ENCODE results near the gene ZNF598.
"Not testable (repeated sequence)": the region's sequence is repeated elsewhere in the genome, so short reads cannot be mapped to it uniquely, and the experiment has no call there.

ZNF598 gene

DNA sequence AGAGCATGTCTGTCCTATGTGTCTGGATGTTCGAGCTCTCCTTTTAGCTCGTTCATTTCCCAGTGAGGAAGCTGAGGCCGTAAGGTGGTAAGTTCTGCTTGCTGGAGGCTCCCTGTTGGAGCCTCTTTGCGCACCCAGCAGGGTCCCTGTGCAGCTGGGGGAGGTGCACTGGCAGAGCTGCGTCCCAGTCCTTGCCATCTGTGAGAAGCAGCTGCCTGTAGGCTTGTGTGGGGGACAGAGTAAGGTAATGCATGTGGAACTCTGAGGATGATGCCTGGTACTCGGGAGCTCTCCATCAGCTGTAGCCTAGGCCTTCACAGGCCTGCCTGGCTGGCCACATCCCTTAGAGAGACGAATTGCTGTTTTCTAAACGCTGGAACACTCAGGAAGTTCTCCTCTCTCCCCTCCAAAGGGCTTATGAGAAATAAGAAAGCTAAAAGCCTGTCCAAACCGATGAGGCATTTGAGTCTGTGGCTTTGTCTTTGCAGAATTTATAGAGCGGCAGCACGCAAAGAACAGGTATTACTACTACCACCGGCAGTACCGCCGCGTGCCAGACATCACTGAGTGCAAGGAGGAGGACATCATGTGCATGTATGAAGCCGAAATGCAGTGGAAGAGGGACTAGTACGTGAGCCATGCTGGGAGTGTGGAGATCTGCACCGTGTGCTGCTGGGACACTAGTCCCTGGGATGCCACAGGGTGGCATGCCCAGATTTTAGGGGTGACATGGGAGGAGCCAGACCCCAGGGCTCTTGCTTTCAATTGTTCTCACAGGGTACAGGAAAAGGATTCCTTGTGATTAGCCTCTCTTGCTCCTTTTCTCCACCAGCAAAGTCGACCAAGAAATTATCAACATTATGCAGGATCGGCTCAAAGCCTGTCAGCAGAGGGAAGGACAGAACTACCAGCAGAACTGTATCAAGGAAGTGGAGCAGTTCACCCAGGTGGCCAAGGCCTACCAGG is 48.7 kb downstream of the ZNF598 start:
- Histone ChIP-seq H4K20me1 (ENCODE audit: insufficient read depth) (no peaks in the 10 kb centered on the region), H3K4me1 (ENCODE audit: low read depth, poor library complexity, severe bottlenecking) (peaks cover 19% of the 10 kb centered on the region), H3K27ac (no peak overlapping the region), H3K4me3 (IDR thresholded peaks at IDR 0.05; ENCODE audit: insufficient read depth, low read depth, low read length) (no peak overlapping the region), H3K9ac (no peak overlapping the region; the same call in 1 of the 2 replicates), H3K4me2 (peak overlapping the region; percentile 88), H3K27me3 (ENCODE audit: insufficient read depth, low read depth) (peaks cover 6% of the 10 kb centered on the region; the same call in 1 of the 2 replicates), H2AFZ (ENCODE audit: low read depth) (no peak overlapping the region), H3K79me2 (ENCODE audit: insufficient read depth, low read depth) (peaks cover 22% of the 10 kb centered on the region), H3K36me3 (ENCODE audit: insufficient read depth) (no peaks in the 10 kb centered on the region; the same call in 1 of the 2 replicates)
- TF ChIP-seq, protein P1, sequence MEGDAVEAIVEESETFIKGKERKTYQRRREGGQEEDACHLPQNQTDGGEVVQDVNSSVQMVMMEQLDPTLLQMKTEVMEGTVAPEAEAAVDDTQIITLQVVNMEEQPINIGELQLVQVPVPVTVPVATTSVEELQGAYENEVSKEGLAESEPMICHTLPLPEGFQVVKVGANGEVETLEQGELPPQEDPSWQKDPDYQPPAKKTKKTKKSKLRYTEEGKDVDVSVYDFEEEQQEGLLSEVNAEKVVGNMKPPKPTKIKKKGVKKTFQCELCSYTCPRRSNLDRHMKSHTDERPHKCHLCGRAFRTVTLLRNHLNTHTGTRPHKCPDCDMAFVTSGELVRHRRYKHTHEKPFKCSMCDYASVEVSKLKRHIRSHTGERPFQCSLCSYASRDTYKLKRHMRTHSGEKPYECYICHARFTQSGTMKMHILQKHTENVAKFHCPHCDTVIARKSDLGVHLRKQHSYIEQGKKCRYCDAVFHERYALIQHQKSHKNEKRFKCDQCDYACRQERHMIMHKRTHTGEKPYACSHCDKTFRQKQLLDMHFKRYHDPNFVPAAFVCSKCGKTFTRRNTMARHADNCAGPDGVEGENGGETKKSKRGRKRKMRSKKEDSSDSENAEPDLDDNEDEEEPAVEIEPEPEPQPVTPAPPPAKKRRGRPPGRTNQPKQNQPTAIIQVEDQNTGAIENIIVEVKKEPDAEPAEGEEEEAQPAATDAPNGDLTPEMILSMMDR (conservative IDR thresholded peaks at IDR 0.05; ENCODE audit: low read depth, low read length): no peak

DNA sequence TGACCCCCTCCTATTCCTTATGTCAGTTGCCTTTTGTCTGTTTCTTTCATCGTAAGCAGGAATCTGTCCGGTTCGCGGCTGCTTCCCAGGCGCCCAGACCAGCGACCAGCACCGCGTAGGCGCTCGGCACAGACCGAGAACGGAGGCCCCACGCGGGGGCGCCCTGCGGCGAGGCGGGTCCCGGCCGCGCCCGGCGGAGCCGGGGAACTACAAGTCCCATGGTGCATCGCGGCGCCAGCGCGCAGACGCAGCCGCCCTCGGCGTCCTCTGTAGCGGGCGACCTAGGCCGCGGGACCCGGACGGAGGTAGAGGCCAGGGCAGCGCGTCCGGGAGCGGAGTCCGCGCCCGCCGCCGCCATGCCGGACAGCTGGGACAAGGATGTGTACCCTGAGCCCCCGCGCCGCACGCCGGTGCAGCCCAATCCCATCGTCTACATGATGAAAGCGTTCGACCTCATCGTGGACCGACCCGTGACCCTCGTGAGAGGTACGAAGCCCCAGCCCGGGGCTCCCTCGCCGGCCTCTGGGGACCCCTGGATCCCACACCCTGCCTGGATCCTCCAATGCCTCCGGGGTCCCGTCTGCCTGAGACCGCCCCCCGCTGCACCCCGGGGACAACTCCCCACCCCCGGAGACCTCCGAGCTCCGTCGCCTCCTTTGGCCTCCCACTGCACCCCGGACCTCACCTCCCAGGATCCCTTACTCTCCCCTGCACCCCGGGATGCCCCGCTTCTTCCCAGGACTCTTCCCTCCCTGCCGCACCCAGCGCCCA is 50.2 kb downstream of the ZNF598 start, which contains the start of gene NDUFB10:
Gene NDUFB10 (plus strand): TSS at position 270 of the 771 bp plus-strand sequence. CDS start 87 bp downstream, at position 357.
- peak within 1 kb of the TSS; percentile 88 for H3K4me2 ChIP-seq
- H3K4me3 ChIP-seq (IDR thresholded peaks at IDR 0.05; ENCODE audit: insufficient read depth, low read depth, low read length): no peak within 1 kb of the TSS
- no peaks in the 10 kb centered on the region; the same call in 1 of the 2 replicates for H3K36me3 ChIP-seq (ENCODE audit: insufficient read depth)
- no peaks in the 10 kb centered on the region for H4K20me1 ChIP-seq (ENCODE audit: insufficient read depth)
- peaks cover 15% of the 10 kb centered on the region for H3K4me1 ChIP-seq (ENCODE audit: low read depth, poor library complexity, severe bottlenecking)
- peak within 1 kb of the TSS; percentile 87 for H3K9ac ChIP-seq
- peaks cover 17% of the 10 kb centered on the region; the same call in 1 of the 2 replicates for H3K27me3 ChIP-seq (ENCODE audit: insufficient read depth, low read depth)
- TF ChIP-seq, protein P1 (conservative IDR thresholded peaks at IDR 0.05; ENCODE audit: low read depth, low read length): peak; percentile 73
- H3K27ac ChIP-seq: 0 out of 2 replicates have a peak within 1 kb of the TSS, but pooled peaks have one; percentile 20
- H3K79me2 ChIP-seq (ENCODE audit: insufficient read depth, low read depth): peaks cover 22% of the 10 kb centered on the region
- peak within 1 kb of the TSS; percentile 88 for H2AFZ ChIP-seq (ENCODE audit: low read depth)

- Histone ChIP-seq H3K36me3 (ENCODE audit: insufficient read depth) (no peaks in the 10 kb centered on the region; the same call in 1 of the 2 replicates), H3K4me1 (ENCODE audit: low read depth, poor library complexity, severe bottlenecking) (peaks cover 15% of the 10 kb centered on the region), H3K27ac (no peak overlapping the region), H4K20me1 (ENCODE audit: insufficient read depth) (no peaks in the 10 kb centered on the region), H3K4me2 (peak overlapping the region; percentile 88), H3K79me2 (ENCODE audit: insufficient read depth, low read depth) (peaks cover 22% of the 10 kb centered on the region), H3K27me3 (ENCODE audit: insufficient read depth, low read depth) (peaks cover 19% of the 10 kb centered on the region; the same call in 1 of the 2 replicates), H3K9ac (no peak overlapping the region; the same call in 1 of the 2 replicates), H2AFZ (ENCODE audit: low read depth) (peak overlapping the region; percentile 88), H3K4me3 (IDR thresholded peaks at IDR 0.05; ENCODE audit: insufficient read depth, low read depth, low read length) (no peak overlapping the region)
- TF ChIP-seq, protein P1 (conservative IDR thresholded peaks at IDR 0.05; ENCODE audit: low read depth, low read length): no peak
Observed at GRCh38 chr16:1958715-1959268, 50.8 kb downstream of the ZNF598 start.

DNA sequence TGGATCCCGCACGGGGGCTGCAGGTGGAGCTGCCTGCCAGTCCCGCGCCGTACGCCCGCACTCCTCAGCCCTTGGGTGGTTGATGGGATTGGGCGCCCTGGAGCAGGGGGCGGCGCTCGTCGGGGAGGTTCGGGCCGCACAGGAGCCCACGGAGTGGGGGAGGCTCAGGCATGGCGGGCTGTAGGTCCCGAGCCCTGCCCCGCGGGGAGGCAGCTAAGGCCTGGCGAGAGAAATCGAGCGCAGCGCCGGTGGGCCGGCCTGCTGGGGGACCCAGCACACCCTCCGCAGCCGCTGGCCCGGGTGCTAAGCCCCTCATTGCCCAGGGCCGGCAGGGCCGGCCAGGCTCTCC is 51.5 kb downstream of the ZNF598 start:
- H3K4me2 ChIP-seq; H2AFZ ChIP-seq (ENCODE audit: low read depth); H3K36me3 ChIP-seq (ENCODE audit: insufficient read depth); H3K4me3 ChIP-seq (IDR thresholded peaks at IDR 0.05; ENCODE audit: insufficient read depth, low read depth, low read length); H3K9ac ChIP-seq; H4K20me1 ChIP-seq (ENCODE audit: insufficient read depth); H3K27ac ChIP-seq: not testable (repeated sequence)
- Histone ChIP-seq H3K27me3 (ENCODE audit: insufficient read depth, low read depth) (peaks cover 19% of the 10 kb centered on the region; the same call in 1 of the 2 replicates), H3K4me1 (ENCODE audit: low read depth, poor library complexity, severe bottlenecking) (peaks cover 15% of the 10 kb centered on the region), H3K79me2 (ENCODE audit: insufficient read depth, low read depth) (peaks cover 15% of the 10 kb centered on the region)

- not testable (repeated sequence) for H3K36me3 ChIP-seq (ENCODE audit: insufficient read depth); H3K27ac ChIP-seq; H3K9ac ChIP-seq; H3K4me2 ChIP-seq; H4K20me1 ChIP-seq (ENCODE audit: insufficient read depth); H2AFZ ChIP-seq (ENCODE audit: low read depth); H3K4me3 ChIP-seq (IDR thresholded peaks at IDR 0.05; ENCODE audit: insufficient read depth, low read depth, low read length)
- Histone ChIP-seq H3K27me3 (ENCODE audit: insufficient read depth, low read depth) (peaks cover 24% of the 10 kb centered on the region; the same call in 1 of the 2 replicates), H3K79me2 (ENCODE audit: insufficient read depth, low read depth) (peaks cover 13% of the 10 kb centered on the region), H3K4me1 (ENCODE audit: low read depth, poor library complexity, severe bottlenecking) (peaks cover 15% of the 10 kb centered on the region)
Observed at GRCh38 chr16:1957434-1958142, 52.0 kb downstream of the ZNF598 start.
